ENCODE data around the gene HNRNPL. TPM values are rescaled to one million over a fixed set of nuclear protein-coding genes. Genes with fewer than 3 reads are reported as not detected.

Gene HNRNPL
- total and polyA plus RNA-seq, 2 donors (not counting 1 experiment from before 2014, with no cell fraction given), result 292 to 418 TPM

- peak; percentile 85 for DNase-seq
- Mint-ChIP-seq H3K4me3 (peak within 1 kb of the TSS; percentile 94), H3K4me1 (peaks cover 41% of the 10 kb centered on the region), H3K27me3 (no peaks in the 10 kb centered on the region), H3K27ac (peak within 1 kb of the TSS; percentile 100), H3K9me3 (ENCODE audit: insufficient read depth) (no peaks in the 10 kb centered on the region)
- Histone ChIP-seq H3K4me1 (ENCODE audit: control insufficient read depth in 2 of 2, insufficient read depth in 2 of 2, low read length in 2 of 2) (peaks cover 31 to 37% of the 10 kb centered on the region in 2 donors), H3K9ac (ENCODE audit: low read length) (peak within 1 kb of the TSS; percentile 70), H2AFZ (ENCODE audit: insufficient read depth, low read depth, low read length, poor library complexity, severe bottlenecking) (peak within 1 kb of the TSS; percentile 86), H3K79me2 (ENCODE audit: control insufficient read depth, insufficient read depth, low read length) (peaks cover 8% of the 10 kb centered on the region), H3K27ac (ENCODE audit: low read length in 2 of 2) (peak within 1 kb of the TSS; percentile 94 to 98), H3K36me3 (replicated peaks in 1 of 2; ENCODE audit: control extremely low read depth in 1 of 2, control insufficient read depth in 1 of 2, extremely low read depth in 1 of 2, insufficient read depth in 2 of 2, low read length in 1 of 2) (peaks cover 0 to 15% of the 10 kb centered on the region in 2 experiments), H3K4me3 (ENCODE audit: control extremely low read depth in 1 of 5, extremely low read depth in 1 of 5, insufficient read depth in 1 of 5, low read depth in 2 of 5, low read length in 4 of 5) (peak within 1 kb of the TSS; percentile 36 to 73 (median 46)), H3K4me2 (replicated peaks; ENCODE audit: low read depth, low read length, poor library complexity, severe bottlenecking) (peak within 1 kb of the TSS; percentile 92), H3K27me3 (replicated peaks in 1 of 4; ENCODE audit: control extremely low read depth in 1 of 4, control insufficient read depth in 3 of 4, insufficient read depth in 4 of 4, low read length in 3 of 4) (no peaks in the 10 kb centered on the region), H4K20me1 (ENCODE audit: control insufficient read depth, insufficient read depth, low read length, poor library complexity, severe bottlenecking) (no peaks in the 10 kb centered on the region), H3K9me3 (ENCODE audit: control extremely low read depth in 1 of 3, control insufficient read depth in 2 of 3, insufficient read depth in 1 of 3, low read length in 2 of 3) (no peaks in the 10 kb centered on the region)
- intact Hi-C loops (cut with micrococcal nuclease), result loop anchor here (1.0 to 2.0 kb wide), 4 partner anchors 8 to 21 kb away; partner anchors contain the start of genes NFKBIB and SIRT2
- CTCF ChIA-PET, result interaction anchor here (1.0 to 5.8 kb wide), 12 partner anchors 9 to 475 kb away, joined by 3 to 43 read pairs (median 8); partner anchors contain the start of genes ECH1 and FAM98C
- no peak for TF ChIP-seq CTCF (IDR thresholded peaks at IDR 0.05)
- no peak for TF ChIP-seq EZH2 (IDR thresholded peaks at IDR 0.05; ENCODE audit: borderline replicate concordance, insufficient read depth, low read depth, low read length, poor library complexity, severe bottlenecking)
- WGBS (ENCODE audit: insufficient coverage), result 0% methylated on average over 5 of the region's 11 CpGs
- ATAC-seq (ENCODE audit: low read depth), result peak; percentile 93
- POLR2A ChIA-PET, result interaction anchor here (0.6 to 4.2 kb wide), 14 partner anchors 8 to 1544 kb away, joined by 3 to 24 read pairs (median 5); partner anchors contain the start of genes HNRNPL and MAP4K1
These were observed 28.2 kb upstream of the HNRNPL start, which contains the start of gene RINL for GRCh38 chr19:38877781-38878574. Gene RINL (minus strand): TSS chr19:38878275. CDS start chr19:38876742, 1,533 bp downstream.
